Esophagus muscularis mucosa (tissue), 4 donors: ENCODE results near the gene WFDC11.
"Not testable (repeated sequence)": the region's sequence is repeated elsewhere in the genome, so short reads cannot be mapped to it uniquely, and the experiment has no call there.

Experiments used
- EP300 ChIP-seq: sonication (generic); formaldehyde crosslinking; IDR thresholded peaks from one replicate; pipeline ENCODE4 v1.6.1; 2017; ENCODE audit warnings: antibody characterized with exemption
- POLR2A ChIP-seq: fragments of 450-650 bp; IDR thresholded peaks from one replicate; pipeline ENCODE4 v1.6.1; 2017; ENCODE audit warnings: antibody characterized with exemption, moderate library complexity, mild to moderate bottlenecking, low read depth
- POLR2AphosphoS5 ChIP-seq, 2 donors: sonication (generic); formaldehyde crosslinking; IDR thresholded peaks; one replicate each; pipeline ENCODE4 v1.6.1; 2017; ENCODE audit warnings: antibody characterized with exemption in 2 of 2
- TF ChIP-seq, protein P1 (sequence below), 3 experiments: fragments of 200-600 bp in 2 of 3; fragments of 450-650 bp in 1 of 3; sonication (generic) in 2 of 3; IDR thresholded peaks; one replicate each; pipeline ENCODE4 v1.5.1; 2017 to 2019; ENCODE audit warnings: antibody characterized with exemption in 3 of 3, mild to moderate bottlenecking in 2 of 3, moderate library complexity in 1 of 3

DNA sequence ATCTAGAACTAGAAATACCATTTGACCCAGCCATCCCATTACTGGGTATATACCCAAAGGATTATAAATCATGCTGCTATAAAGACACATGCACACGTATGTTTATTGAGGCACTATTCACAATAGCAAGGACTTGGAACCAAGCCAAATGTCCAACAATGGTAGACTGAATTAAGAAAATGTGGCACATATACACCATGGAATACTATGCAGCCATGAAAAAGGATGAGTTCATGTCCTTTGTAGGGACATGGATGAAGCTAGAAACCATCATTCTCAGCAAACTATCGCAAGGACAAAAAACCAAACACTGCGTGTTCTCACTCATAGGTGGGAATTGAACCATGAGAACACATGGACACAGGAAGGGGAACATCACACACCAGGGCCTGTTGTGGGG lies 13.0 kb downstream of the WFDC11 start:
- not testable (repeated sequence) for TF ChIP-seq POLR2A; EP300; POLR2AphosphoS5 (IDR thresholded peaks at IDR 0.05)
- TF ChIP-seq, protein P1, sequence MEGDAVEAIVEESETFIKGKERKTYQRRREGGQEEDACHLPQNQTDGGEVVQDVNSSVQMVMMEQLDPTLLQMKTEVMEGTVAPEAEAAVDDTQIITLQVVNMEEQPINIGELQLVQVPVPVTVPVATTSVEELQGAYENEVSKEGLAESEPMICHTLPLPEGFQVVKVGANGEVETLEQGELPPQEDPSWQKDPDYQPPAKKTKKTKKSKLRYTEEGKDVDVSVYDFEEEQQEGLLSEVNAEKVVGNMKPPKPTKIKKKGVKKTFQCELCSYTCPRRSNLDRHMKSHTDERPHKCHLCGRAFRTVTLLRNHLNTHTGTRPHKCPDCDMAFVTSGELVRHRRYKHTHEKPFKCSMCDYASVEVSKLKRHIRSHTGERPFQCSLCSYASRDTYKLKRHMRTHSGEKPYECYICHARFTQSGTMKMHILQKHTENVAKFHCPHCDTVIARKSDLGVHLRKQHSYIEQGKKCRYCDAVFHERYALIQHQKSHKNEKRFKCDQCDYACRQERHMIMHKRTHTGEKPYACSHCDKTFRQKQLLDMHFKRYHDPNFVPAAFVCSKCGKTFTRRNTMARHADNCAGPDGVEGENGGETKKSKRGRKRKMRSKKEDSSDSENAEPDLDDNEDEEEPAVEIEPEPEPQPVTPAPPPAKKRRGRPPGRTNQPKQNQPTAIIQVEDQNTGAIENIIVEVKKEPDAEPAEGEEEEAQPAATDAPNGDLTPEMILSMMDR (IDR thresholded peaks at IDR 0.05), result not testable (repeated sequence)
